Small intestine (tissue), 7 donors: Measurements from ENCODE around the gene BCORL1. TPM values are rescaled to one million over a fixed set of nuclear protein-coding genes. Genes with fewer than 3 reads are reported as not detected.
A peak's percentile ranks its signal among the peaks of the same experiment; 100 is the strongest.

Source experiments
- DNase-seq, 2 donors: peaks; one replicate each; pipeline versions ENCODE4 v3.0.0 to v3.0.0-alpha.2; 2013
- FAIRE-seq: peaks from 2 replicates; lab custom pipeline; 2012; peaks lifted over from hg19 to GRCh38; lab: Jason Lieb, UNC
- H3K27ac ChIP-seq, 3 donors: one replicate each; pipeline ENCODE4 v1.5.1; 2013; ENCODE audit warnings: low read length in 2 of 3, mild to moderate bottlenecking in 2 of 3, control low read depth in 1 of 3, inconsistent platforms in 1 of 3, low read depth in 1 of 3, moderate library complexity in 1 of 3
- H3K27me3 ChIP-seq, 3 donors: one replicate each; pipeline ENCODE4 v1.6.1; 2013; ENCODE audit warnings: low read length in 3 of 3, inconsistent platforms in 1 of 3; ENCODE audit not compliant: control insufficient read depth in 3 of 3, insufficient read depth in 3 of 3
- H3K36me3 ChIP-seq, 3 donors: one replicate each; pipeline ENCODE4 v1.6.1; 2013; ENCODE audit warnings: low read length in 3 of 3, inconsistent platforms in 1 of 3, low read depth in 1 of 3, mild to moderate bottlenecking in 1 of 3, moderate library complexity in 1 of 3; ENCODE audit not compliant: control insufficient read depth in 3 of 3, insufficient read depth in 2 of 3
- H3K4me1 ChIP-seq, 3 donors: one replicate each; pipeline ENCODE4 v1.6.1; 2013; ENCODE audit warnings: low read length in 2 of 3, inconsistent platforms in 1 of 3, low read depth in 1 of 3, mild to moderate bottlenecking in 1 of 3, moderate library complexity in 1 of 3; ENCODE audit not compliant: control insufficient read depth in 3 of 3, insufficient read depth in 2 of 3
- H3K4me3 ChIP-seq, 3 donors: one replicate each; pipeline ENCODE4 v1.5.1; 2013; ENCODE audit warnings: low read length in 3 of 3, control low read depth in 1 of 3, inconsistent platforms in 1 of 3, low read depth in 1 of 3, mild to moderate bottlenecking in 1 of 3, moderate library complexity in 1 of 3
- H3K9me3 ChIP-seq, 2 donors: one replicate each; pipeline ENCODE4 v1.6.1; 2013; ENCODE audit warnings: low read depth in 1 of 2, low read length in 1 of 2; ENCODE audit not compliant: control insufficient read depth in 2 of 2, insufficient read depth in 1 of 2
- WGBS, 3 donors: extraction: QIAGEN DNeasy Blood & Tissue Kit; methylation state at CpG; one replicate each; pipeline ENCODE4 v1.1.7; 2013; 5-methylcytosine and 5-hydroxymethylcytosine counted together
- polyA plus RNA-seq, 4 donors: library from polyadenylated mRNA; stranded (reverse) in 3 of 4; unstranded in 1 of 4; fragments of 200-250 nt in 3 of 4; fragments of 120-200 nt in 1 of 4; gene quantifications; one replicate each; pipeline versions ENCODE4 v1.2.1 to v1.2.3, GENCODE V29; 2013
- donor health status: healthy with polysubstance abuse.
- donor health status: control.
- donor health status: control.
- donor health status: Bipolar disorder and iron deficiency.
- donor health status: healthy.

BCORL1 gene
- polyA plus RNA-seq, 4 donors: 1.8 to 22.5 (median 3.2) TPM

GRCh38 chrX:130079824-130080406, 97.5 kb downstream of the BCORL1 start:
- no peak for FAIRE-seq
- WGBS, 3 donors: 44 to 64% (median 44%) methylated on average over 6 to 9 of the region's 9 CpGs
- H3K36me3 ChIP-seq: peaks cover 0 to 52% (median 2%) of the 10 kb centered on the region in 3 donors

GRCh38 chrX:130080791-130081367, 98.4 kb downstream of the BCORL1 start:
- WGBS, 3 donors: 76 to 86% (median 83%) methylated on average over 7 of the region's 7 CpGs
- peak overlapping the region in 1 of 3 donors; percentile 16 for H3K27ac ChIP-seq
- no peak overlapping the region for H3K4me3 ChIP-seq
- H3K9me3 ChIP-seq: no peaks in the 10 kb centered on the region
- H3K27me3 ChIP-seq: no peaks in the 10 kb centered on the region
- peaks cover 0 to 56% (median 2%) of the 10 kb centered on the region in 3 donors for H3K36me3 ChIP-seq
- peaks cover 0 to 18% (median 3%) of the 10 kb centered on the region in 3 donors for H3K4me1 ChIP-seq
- no peak for FAIRE-seq
- no peak for DNase-seq

More at GRCh38 chrX:130079824-130080406, 97.5 kb downstream of the BCORL1 start:
- DNase-seq: peak; percentile 72 to 75
- peaks cover 0 to 14% (median 3%) of the 10 kb centered on the region in 3 donors for H3K4me1 ChIP-seq
- no peak overlapping the region for H3K27ac ChIP-seq
- H3K27me3 ChIP-seq: no peaks in the 10 kb centered on the region
- H3K4me3 ChIP-seq: no peak overlapping the region
- H3K9me3 ChIP-seq: no peaks in the 10 kb centered on the region

GRCh38 chrX:130081421-130082045, 99.1 kb downstream of the BCORL1 start:
- WGBS, 3 donors: 32 to 54% (median 36%) methylated on average over 9 to 12 of the region's 12 CpGs
- DNase-seq (no peak), FAIRE-seq (no peak)
- peaks cover 0 to 18% (median 3%) of the 10 kb centered on the region in 3 donors for H3K4me1 ChIP-seq
- H3K9me3 ChIP-seq: no peaks in the 10 kb centered on the region
- H3K27me3 ChIP-seq: no peaks in the 10 kb centered on the region
- peaks cover 0 to 60% (median 2%) of the 10 kb centered on the region in 3 donors for H3K36me3 ChIP-seq
- peak overlapping the region; percentile 52 to 88 (median 67) for H3K27ac ChIP-seq
- H3K4me3 ChIP-seq: no peak overlapping the region

GRCh38 chrX:130082244-130083106, 100.0 kb downstream of the BCORL1 start:
- Histone ChIP-seq H3K27ac (peak overlapping the region; percentile 52 to 88 (median 67)), H3K36me3 (peaks cover 0 to 61% (median 2%) of the 10 kb centered on the region in 3 donors), H3K4me1 (peaks cover 0 to 18% (median 3%) of the 10 kb centered on the region in 3 donors), H3K4me3 (peak overlapping the region in 1 of 3 donors; percentile 14), H3K9me3 (no peaks in the 10 kb centered on the region), H3K27me3 (no peaks in the 10 kb centered on the region)
- WGBS, 3 donors: 12 to 29% (median 28%) methylated on average over 9 to 28 of the region's 28 CpGs
- peak; percentile 59 to 71 for DNase-seq
- no peak for FAIRE-seq

DNA sequence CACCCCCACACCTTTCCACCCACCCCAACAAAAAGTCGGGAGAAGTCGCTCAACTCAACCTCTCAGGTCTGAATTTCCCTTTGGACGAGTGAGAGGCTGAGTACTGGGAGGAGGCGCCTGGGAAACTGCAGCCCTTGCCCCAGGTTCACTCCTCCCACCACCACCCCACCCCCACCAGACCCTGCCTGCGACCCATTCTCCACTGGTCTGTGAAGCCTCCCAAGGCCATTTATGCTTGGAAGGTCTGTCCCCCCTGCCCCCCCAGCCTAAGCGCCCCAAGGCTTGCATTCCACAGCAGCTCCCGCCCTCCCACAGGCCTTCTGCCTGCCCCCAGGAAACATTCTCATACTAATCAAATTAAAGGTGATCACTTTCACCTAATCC, 100.7 kb downstream of the BCORL1 start:
- no peaks in the 10 kb centered on the region for H3K9me3 ChIP-seq
- no peaks in the 10 kb centered on the region for H3K27me3 ChIP-seq
- FAIRE-seq: no peak
- peaks cover 0 to 61% (median 2%) of the 10 kb centered on the region in 3 donors for H3K36me3 ChIP-seq
- peaks cover 0 to 18% (median 3%) of the 10 kb centered on the region in 3 donors for H3K4me1 ChIP-seq
- no peak for DNase-seq
- peak overlapping the region in 1 of 3 donors; percentile 67 for H3K27ac ChIP-seq
- H3K4me3 ChIP-seq: no peak overlapping the region
- WGBS, 3 donors: 36 to 64% (median 48%) methylated on average over 6 to 7 of the region's 7 CpGs

- Histone ChIP-seq H3K4me3 (no peak overlapping the region), H3K9me3 (no peaks in the 10 kb centered on the region), H3K36me3 (peaks cover 0 to 60% (median 2%) of the 10 kb centered on the region in 3 donors), H3K4me1 (peaks cover 0 to 18% (median 3%) of the 10 kb centered on the region in 3 donors), H3K27ac (peak overlapping the region in 1 of 3 donors; percentile 77), H3K27me3 (no peaks in the 10 kb centered on the region)
- WGBS, 3 donors: 61 to 80% (median 70%) methylated on average over 12 to 15 of the region's 15 CpGs
- FAIRE-seq (no peak), DNase-seq (no peak)
Measured at GRCh38 chrX:130083656-130084382, 101.4 kb downstream of the BCORL1 start.

DNA sequence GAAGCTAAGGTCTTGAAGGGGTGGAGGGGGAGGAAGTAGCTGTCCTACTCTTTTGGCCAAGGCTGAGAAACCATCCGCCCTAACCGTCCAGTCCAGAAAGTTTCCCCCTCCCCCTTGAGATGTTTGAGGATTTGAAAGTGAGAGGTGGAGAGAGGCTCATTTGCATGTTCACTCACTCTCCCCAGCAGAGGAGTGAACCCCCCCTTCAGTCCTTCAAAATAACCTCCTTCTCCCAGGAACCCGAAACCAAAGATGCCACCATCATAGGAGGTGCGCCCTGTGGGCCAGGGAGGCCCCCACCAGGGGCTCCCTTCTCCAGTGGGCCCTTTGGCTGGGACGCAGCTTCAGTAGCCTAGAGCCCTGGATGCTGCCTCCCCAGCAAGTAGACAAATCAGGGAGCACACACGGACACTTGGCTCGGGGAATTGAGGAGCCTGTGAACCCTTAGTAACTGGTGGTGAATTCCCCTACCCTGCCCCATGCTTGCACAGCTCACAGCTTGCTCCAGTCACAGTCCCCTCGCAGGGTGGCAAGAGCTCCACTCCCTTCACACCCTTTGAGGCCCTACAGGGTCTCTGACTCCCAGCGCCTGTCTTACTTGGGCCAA, 102.3 kb downstream of the BCORL1 start:
- 46 to 82% (median 63%) methylated on average over 9 of the region's 9 CpGs for whole genome bisulfite sequencing, 3 donors
- Histone ChIP-seq H3K27ac (peak overlapping the region in 1 of 3 donors; percentile 77), H3K9me3 (no peaks in the 10 kb centered on the region), H3K36me3 (peaks cover 0 to 57% (median 2%) of the 10 kb centered on the region in 3 donors), H3K4me3 (peak overlapping the region in 1 of 3 donors; percentile 2), H3K4me1 (peaks cover 0 to 18% (median 3%) of the 10 kb centered on the region in 3 donors), H3K27me3 (no peaks in the 10 kb centered on the region)
- FAIRE-seq (no peak), DNase-seq (no peak)
